DMS153 treated with DMSO at 0.1 percent for 48 hours (cell line): ENCODE data around the gene SNAI3.

Source experiments
- DNase-seq: peaks from one replicate; lab custom pipeline; 2025; ENCODE audit not compliant: unreplicated experiment; lab: John Stamatoyannopoulos, UW

The SNAI3 gene

GRCh38 chr16:88686439-88687253 lies at the start of gene SNAI3:
Gene SNAI3, minus strand, starts transcription at chr16:88686507. Its CDS starts 101 bp downstream, at chr16:88686406.
- DNase-seq, result peak; percentile 53

- DNase-seq, result no peak
Observed at GRCh38 chr16:88736088-88736487, 49.8 kb upstream of the SNAI3 start.

- no peak for DNase-seq
Observed at GRCh38 chr16:88735616-88736015, 49.3 kb upstream of the SNAI3 start.

GRCh38 chr16:88735121-88735520 lies 48.8 kb upstream of the SNAI3 start:
- no peak for DNase-seq

- no peak for DNase-seq
Observed at GRCh38 chr16:88734361-88734728, 48.0 kb upstream of the SNAI3 start.

GRCh38 chr16:88733630-88734360 lies 47.5 kb upstream of the SNAI3 start:
- DNase-seq, result no peak

GRCh38 chr16:88732961-88733294 lies 46.6 kb upstream of the SNAI3 start:
- no peak for DNase-seq

- no peak for DNase-seq
Observed at GRCh38 chr16:88732172-88732960, 46.1 kb upstream of the SNAI3 start.

GRCh38 chr16:88731699-88732098 lies 45.4 kb upstream of the SNAI3 start:
- DNase-seq, result no peak

GRCh38 chr16:88730632-88731607 lies 44.6 kb upstream of the SNAI3 start:
- no peak for DNase-seq

- DNase-seq, result peak; percentile 41
Observed at GRCh38 chr16:88727871-88728270, 41.6 kb upstream of the SNAI3 start.

- no peak for DNase-seq
Observed at GRCh38 chr16:88726981-88727380, 40.7 kb upstream of the SNAI3 start.

GRCh38 chr16:88726408-88726749 lies 40.1 kb upstream of the SNAI3 start:
- DNase-seq, result no peak

- DNase-seq, result no peak
Observed at GRCh38 chr16:88725609-88726407, 39.5 kb upstream of the SNAI3 start.

GRCh38 chr16:88724855-88725555 lies 38.7 kb upstream of the SNAI3 start:
- no peak for DNase-seq

GRCh38 chr16:88723911-88724310 lies 37.6 kb upstream of the SNAI3 start:
- no peak for DNase-seq

- no peak for DNase-seq
Observed at GRCh38 chr16:88723507-88723887, 37.2 kb upstream of the SNAI3 start.

GRCh38 chr16:88722784-88723506 lies 36.6 kb upstream of the SNAI3 start:
- DNase-seq, result no peak
